NB4 (cell line): ENCODE measurements around the gene TTC34.

Source experiments
- POLR2A ChIP-seq: IDR thresholded peaks from 2 replicates; pipeline ENCODE4 v1.6.1; 2011; ENCODE audit warnings: mild to moderate bottlenecking; ENCODE audit not compliant: insufficient read length; ENCODE audit errors: extremely low read depth
- TF ChIP-seq, protein P1 (sequence below): IDR thresholded peaks from one replicate; pipeline ENCODE4 v1.5.1; 2012; ENCODE audit warnings: low read depth, low read length
- TF ChIP-seq, protein P2 (sequence below): IDR thresholded peaks from 2 replicates; pipeline ENCODE4 v1.6.1; 2011; ENCODE audit warnings: low read depth, low read length

DNA sequence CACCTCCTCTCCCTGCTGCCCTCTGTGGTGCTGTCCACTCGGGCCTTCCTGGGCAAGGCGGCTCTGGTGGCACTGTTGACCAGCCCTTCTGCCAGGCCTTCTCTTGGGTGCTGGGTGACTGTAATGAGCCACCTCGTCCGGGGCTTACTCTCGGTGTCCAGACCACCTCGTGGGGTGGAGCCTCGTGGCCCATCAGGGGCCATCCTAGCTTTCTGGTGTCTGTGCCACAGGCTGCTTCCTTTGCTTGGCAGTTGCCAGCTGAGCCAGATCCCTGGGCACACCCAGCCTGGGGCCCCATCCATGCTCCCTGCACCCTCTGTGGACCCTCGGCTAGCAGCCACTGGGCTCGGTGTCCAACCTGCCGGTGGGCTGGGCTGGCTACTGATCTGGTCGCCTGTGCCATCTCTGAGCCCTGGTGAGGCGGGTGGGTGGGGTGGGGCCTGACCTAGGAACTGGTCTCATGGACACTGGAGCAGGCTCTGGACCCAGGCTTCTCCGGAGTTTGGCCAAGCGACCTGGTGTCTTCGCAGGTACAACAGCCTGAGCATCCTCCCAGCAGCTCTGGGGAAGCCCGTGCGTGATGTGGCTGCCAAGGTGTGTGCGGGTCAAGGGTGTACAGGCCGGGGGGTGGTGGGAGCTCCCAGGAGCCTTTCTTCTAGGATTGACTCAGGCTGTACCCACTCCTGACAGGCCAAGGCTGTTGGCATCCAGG is 213.5 kb downstream of the TTC34 start:
- TF ChIP-seq, protein P1, sequence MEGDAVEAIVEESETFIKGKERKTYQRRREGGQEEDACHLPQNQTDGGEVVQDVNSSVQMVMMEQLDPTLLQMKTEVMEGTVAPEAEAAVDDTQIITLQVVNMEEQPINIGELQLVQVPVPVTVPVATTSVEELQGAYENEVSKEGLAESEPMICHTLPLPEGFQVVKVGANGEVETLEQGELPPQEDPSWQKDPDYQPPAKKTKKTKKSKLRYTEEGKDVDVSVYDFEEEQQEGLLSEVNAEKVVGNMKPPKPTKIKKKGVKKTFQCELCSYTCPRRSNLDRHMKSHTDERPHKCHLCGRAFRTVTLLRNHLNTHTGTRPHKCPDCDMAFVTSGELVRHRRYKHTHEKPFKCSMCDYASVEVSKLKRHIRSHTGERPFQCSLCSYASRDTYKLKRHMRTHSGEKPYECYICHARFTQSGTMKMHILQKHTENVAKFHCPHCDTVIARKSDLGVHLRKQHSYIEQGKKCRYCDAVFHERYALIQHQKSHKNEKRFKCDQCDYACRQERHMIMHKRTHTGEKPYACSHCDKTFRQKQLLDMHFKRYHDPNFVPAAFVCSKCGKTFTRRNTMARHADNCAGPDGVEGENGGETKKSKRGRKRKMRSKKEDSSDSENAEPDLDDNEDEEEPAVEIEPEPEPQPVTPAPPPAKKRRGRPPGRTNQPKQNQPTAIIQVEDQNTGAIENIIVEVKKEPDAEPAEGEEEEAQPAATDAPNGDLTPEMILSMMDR: no peak
- TF ChIP-seq POLR2A: no peak
- TF ChIP-seq, protein P2, sequence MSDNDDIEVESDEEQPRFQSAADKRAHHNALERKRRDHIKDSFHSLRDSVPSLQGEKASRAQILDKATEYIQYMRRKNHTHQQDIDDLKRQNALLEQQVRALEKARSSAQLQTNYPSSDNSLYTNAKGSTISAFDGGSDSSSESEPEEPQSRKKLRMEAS: no peak
